GM12872 (cell line): Measurements from ENCODE around the gene CTSF.
A peak's percentile ranks its signal among the peaks of the same experiment; 100 is the strongest.

Experiments used
- TF ChIP-seq, protein P1 (sequence below): IDR thresholded peaks from 3 replicates; pipeline ENCODE4 v1.5.1; 2011; ENCODE audit warnings: low read depth, mild to moderate bottlenecking, low read length, moderate library complexity; ENCODE audit not compliant: insufficient read depth

The CTSF gene

DNA sequence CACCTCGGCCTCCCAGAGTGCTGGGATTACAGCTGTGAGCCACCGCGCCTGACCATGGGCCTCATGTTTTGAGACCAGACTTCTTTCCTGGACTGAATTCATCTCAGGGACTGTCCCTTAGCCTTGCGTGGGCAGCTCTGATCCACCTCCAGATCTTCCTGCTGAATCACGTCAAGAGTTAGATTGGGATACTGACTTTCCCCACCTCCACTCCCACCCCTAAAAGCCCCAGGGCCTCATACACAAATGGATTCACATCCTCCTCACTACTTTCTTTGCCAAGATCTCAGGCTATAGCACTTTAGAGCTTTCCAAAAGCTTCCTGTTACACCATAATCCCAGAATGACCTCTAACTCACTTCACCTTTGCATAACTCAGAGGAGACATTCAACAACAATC is 12.4 kb upstream of the CTSF start:
- TF ChIP-seq, protein P1, sequence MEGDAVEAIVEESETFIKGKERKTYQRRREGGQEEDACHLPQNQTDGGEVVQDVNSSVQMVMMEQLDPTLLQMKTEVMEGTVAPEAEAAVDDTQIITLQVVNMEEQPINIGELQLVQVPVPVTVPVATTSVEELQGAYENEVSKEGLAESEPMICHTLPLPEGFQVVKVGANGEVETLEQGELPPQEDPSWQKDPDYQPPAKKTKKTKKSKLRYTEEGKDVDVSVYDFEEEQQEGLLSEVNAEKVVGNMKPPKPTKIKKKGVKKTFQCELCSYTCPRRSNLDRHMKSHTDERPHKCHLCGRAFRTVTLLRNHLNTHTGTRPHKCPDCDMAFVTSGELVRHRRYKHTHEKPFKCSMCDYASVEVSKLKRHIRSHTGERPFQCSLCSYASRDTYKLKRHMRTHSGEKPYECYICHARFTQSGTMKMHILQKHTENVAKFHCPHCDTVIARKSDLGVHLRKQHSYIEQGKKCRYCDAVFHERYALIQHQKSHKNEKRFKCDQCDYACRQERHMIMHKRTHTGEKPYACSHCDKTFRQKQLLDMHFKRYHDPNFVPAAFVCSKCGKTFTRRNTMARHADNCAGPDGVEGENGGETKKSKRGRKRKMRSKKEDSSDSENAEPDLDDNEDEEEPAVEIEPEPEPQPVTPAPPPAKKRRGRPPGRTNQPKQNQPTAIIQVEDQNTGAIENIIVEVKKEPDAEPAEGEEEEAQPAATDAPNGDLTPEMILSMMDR, result no peak

DNA sequence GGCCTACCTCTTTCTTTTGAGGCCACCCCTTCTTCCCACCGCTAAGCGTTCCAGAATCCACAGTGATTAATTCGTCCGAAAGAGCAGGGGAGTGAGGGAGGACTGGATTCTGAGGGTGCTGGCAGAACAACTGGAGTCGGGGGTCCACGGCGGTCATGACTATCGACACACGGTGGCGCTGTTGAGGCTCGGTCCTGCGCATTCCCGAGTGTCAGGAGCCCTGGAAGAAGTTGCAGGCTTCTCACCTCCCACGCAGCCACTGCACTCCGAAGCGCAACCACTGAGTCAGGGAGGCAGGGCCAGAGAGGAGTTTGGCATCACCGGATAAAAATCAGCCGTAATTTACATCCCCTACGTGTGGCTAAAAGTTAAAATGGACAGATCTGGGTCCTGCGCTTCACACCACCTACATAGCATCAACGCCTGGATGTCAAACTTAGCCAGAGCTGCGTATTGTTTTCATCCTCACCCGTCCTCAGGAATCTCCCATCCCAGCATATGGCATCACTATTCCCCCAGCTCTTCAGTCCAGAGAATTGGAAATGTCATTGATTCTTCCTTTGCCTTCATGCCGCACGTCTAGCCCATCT is 10.7 kb upstream of the CTSF start:
- TF ChIP-seq, protein P1, result peak; percentile 87

DNA sequence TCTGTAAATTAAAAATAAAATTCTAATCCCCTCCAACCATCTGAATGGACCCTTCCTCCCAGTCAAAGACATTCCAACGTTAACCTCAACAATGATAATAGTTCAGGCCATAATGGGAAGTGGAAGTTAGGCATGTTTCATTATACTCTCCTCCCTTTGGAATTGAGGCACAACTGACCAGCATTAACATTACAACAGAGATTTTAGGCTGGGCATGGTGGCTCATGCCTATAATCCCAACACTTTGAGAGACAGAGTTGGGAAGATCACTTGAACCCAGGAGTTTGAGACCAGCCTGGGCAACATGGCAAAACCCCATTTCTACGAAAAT is 2.4 kb upstream of the CTSF start:
- TF ChIP-seq, protein P1, result no peak

DNA sequence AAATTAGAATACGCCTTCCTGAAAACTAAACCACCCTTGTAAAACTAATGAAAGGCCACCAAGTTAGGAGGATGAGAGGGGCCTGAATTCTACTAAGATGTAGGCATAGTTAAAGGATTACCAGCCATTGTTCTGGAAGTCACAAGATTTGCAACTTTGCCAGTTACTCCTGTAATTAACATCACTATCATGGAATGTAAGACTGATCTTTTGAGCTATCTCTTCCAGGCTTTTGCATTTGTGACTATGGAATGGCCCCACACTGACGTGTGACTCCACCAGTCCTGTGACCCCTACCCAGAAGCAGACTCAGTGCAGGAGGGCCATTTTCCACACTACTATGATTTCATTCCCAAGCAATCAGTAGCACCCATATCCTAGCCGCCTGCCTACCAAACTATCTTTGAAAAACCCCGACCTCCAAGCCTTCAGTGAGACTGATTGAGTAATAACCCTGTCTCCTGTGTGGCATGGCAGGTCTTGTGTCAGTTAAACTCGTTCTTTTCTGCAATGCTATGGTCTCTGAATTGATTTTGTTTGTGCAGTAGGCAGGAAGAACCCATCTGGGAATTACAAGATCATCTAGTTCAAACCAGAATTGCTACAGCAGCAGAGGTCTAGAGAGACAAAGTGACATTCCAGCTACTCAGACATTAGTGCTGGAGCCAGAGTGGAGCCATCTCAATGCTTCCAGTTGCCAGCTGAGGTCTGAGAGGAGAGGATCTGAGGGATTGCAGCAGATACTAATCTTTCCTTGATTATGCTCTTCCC is 1.9 kb upstream of the CTSF start:
- TF ChIP-seq, protein P1, result no peak

DNA sequence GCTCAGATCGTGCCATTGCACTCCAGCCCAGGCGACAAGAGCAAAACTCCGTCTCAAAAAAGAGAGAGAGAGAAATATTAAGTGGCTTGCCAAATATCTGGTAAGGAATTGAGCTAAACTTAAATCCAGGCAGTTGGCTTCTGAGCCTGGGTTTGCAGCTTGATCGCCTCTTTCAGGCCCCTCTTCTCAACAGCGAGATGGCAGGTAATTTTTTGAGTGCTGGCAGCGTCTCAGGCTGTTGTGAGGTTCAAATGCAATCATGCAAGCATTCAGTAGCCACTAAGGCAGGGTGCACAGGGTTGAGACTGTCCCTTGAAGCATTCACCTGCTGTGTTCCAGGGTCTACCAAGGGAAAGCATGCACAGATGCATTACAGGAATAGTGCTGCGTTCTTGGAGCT is 670 bp upstream of the CTSF start:
- TF ChIP-seq, protein P1, result no peak

DNA sequence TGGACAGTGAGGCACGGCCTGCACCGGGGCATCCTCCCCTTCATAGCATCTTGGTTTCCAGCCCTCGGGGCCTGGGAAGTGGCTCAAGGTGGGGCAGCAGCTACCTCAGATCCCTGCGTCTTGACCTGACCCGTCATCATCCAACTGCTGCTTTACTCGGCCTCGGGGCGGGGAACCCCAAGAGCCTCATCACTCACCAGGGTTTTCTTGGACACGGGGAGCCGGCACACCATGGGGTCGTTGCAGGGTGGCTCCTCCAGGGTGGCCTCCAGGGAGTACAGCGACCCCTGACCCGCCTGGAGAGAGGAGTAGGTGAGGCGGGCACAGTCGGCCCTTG is 651 bp downstream of the CTSF start:
- TF ChIP-seq, protein P1, result no peak

DNA sequence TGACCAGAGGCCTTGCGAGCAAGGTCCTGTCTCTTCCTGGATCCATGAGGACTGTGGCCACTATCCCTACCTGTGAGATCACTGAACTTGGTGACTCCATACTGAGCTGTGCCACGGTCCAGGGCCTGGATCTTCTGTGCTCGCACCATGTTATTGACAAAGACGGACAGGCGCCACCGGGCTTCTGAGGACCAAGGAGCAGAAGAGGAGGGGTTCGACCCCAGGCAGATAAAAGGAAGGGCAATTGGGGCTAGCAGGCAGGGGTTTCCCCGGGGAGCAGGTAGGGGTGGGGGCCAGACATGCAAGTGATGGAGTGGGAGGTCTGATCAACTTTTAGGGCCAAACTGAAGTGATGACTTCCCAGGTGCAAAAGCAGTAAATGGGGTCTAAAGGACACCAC is 2.2 kb downstream of the CTSF start:
- TF ChIP-seq, protein P1, result no peak
